SK-N-MC (cell line): ENCODE data around the gene PCNT.
"Not testable (repeated sequence)": the region's sequence is repeated elsewhere in the genome, so short reads cannot be mapped to it uniquely, and the experiment has no call there.

Experiments
- DNase-seq: peaks from one replicate; pipeline ENCODE4 v3.0.0-alpha.2; 2011; ENCODE audit warnings: low read depth, low spot score
- H3K27ac ChIP-seq: fragments of 200-600 bp; sonication (generic); 2 replicates; pipeline ENCODE4 v1.5.1; 2016; ENCODE audit warnings: mixed run types
- H3K36me3 ChIP-seq: fragments of 200-600 bp; sonication (generic); 2 replicates; pipeline ENCODE4 v1.6.1; 2017; ENCODE audit warnings: antibody characterized with exemption, low read length, mixed read lengths; ENCODE audit not compliant: insufficient read depth
- H3K4me3 ChIP-seq: fragments of 200-600 bp; sonication (generic); 2 replicates; pipeline ENCODE4 v1.5.1; 2016
- H3K9ac ChIP-seq: fragments of 200-600 bp; sonication (generic); 2 replicates; pipeline ENCODE4 v1.8.0; 2017; ENCODE audit warnings: mixed run types, mixed read lengths; ENCODE audit not compliant: insufficient read length
- H3K9me3 ChIP-seq: fragments of 200-600 bp; sonication (generic); 2 replicates; pipeline ENCODE4 v1.6.1; 2017; ENCODE audit warnings: low read depth, mild to moderate bottlenecking, antibody characterized with exemption, low read length, moderate library complexity, mixed read lengths
- EZH2 ChIP-seq: fragments of 200-600 bp; sonication (generic); IDR thresholded peaks from one replicate; pipeline ENCODE4 v1.6.1; 2017; ENCODE audit warnings: antibody characterized with exemption
- FOXP2 ChIP-seq: optimal IDR thresholded peaks from 2 replicates; pipeline ENCODE3; 2011; ENCODE audit warnings: mild to moderate bottlenecking, moderate library complexity; ENCODE audit not compliant: insufficient read depth; ENCODE audit errors: extremely low read length, control extremely low read depth
- POLR2AphosphoS5 ChIP-seq: IDR thresholded peaks from 2 replicates; pipeline ENCODE4 v1.6.1; 2012; ENCODE audit warnings: mild to moderate bottlenecking, low read depth, low read length, borderline replicate concordance

Gene PCNT

GRCh38 chr21:46366091-46366490, 42.1 kb downstream of the PCNT start:
- TF ChIP-seq FOXP2 (no peak), POLR2AphosphoS5 (no peak)
- Histone ChIP-seq H3K27ac (no peak overlapping the region), H3K9me3 (no peaks in the 10 kb centered on the region), H3K4me3 (no peak overlapping the region), H3K36me3 (peaks cover 56% of the 10 kb centered on the region), H3K9ac (no peak overlapping the region)
- DNase-seq: no peak

- H3K36me3 ChIP-seq: peaks cover 54% of the 10 kb centered on the region
- no peaks in the 10 kb centered on the region for H3K9me3 ChIP-seq
- no peak overlapping the region for H3K9ac ChIP-seq
- H3K27ac ChIP-seq: no peak overlapping the region
- H3K4me3 ChIP-seq: no peak overlapping the region
- DNase-seq: no peak
- no peak for TF ChIP-seq POLR2AphosphoS5
These were observed 42.6 kb downstream of the PCNT start for GRCh38 chr21:46366561-46366960.

DNA sequence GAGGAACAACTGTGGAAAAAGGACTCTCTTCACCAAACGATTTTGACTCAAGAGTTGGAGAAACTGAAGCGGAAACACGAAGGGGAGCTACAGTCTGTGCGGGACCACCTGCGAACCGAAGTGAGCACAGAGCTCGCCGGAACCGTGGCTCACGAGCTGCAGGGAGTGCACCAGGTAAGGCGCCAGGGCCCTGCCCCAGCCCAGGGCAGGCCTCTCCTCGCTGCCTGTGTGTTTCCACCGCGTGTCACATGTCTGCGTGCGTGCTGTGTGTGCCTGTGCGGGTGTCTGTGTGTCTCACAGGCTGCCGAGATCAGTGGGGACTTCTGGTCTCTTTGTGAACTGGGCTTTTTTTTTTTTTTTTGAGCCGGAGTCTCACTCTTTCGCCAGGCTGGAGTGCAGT, 43.0 kb downstream of the PCNT start:
- H3K36me3 ChIP-seq: peaks cover 55% of the 10 kb centered on the region
- no peak for DNase-seq
- H3K9ac ChIP-seq: no peak overlapping the region
- H3K9me3 ChIP-seq: no peaks in the 10 kb centered on the region
- no peak overlapping the region for H3K4me3 ChIP-seq
- no peak overlapping the region for H3K27ac ChIP-seq
- no peak for TF ChIP-seq EZH2
- no peak for TF ChIP-seq POLR2AphosphoS5

DNA sequence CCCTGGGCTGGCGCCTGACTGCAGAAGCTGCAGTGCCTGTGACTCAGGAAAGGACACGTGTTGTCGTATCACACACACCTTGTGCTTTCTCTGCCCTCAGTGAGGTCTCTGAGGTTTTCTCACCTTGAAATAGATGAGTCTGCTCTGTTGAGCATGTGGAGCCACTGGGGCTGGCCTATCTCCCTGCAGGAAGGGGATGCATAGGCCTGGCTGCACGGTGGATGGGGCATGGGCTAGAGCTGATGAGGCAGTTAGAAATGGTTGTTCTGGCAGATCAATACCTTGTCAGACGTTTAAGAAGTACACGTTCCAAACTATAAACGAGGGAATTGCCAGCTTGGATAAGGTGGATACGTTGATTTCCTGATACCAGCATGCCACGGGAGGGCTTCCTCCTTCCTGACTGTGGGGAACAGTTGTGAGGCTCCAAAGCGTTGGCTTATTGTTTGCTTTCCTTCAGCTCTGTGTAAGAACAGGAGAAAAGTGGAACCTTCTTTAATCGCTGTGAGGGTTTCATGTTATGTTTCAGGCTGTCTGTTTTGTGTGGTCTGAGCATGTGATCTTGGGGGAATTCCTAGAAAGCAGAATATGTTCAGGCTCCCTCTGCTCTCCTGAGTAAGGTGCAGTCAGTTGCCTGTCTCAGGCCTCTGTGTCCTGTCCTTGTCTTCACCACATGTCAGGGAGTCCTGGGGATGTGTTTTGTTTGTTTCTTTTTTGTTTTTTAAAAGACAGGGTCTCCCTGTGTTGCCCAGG, 44.8 kb downstream of the PCNT start:
- no peak overlapping the region for H3K27ac ChIP-seq

DNA sequence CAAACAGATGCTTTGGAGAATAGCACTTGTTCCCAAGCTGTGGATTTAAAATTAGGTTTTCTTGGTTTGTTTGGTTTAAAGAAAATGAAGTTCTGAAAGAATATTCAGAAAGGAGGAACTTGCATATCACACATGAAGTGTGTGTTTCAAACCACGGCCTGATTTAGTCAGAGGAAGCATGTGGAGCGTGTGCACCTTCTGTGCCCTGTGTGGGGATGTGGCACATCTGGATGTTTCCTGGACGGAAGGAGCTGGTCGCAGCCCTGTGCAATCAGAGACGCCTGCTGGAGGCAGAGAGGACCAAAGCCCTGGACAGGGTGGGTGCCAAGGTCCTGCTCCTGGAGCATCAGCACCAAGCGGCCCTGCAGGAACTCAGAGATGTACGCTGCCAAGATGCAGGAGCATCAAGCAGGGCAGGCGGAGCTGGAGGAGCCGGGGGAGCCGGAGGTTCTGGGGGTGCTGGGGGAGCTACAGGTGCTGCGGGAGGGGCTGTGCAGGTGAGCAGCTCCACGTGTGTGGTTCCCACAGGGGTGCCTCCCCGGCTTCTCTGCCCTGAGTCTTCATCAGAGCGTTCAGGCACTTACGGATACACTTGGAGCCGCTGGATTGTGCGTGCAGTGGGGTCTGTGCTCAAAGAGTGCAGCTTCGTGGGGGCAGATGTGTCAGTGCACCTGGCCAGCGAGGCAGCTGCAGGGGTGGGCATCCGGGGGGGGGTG, 45.7 kb downstream of the PCNT start:
- TF ChIP-seq POLR2AphosphoS5 (no peak), EZH2 (no peak), FOXP2 (no peak)
- Histone ChIP-seq H3K9me3 (no peaks in the 10 kb centered on the region), H3K36me3 (peaks cover 41% of the 10 kb centered on the region; the same call in 1 of the 2 replicates), H3K4me3 (no peak overlapping the region), H3K9ac (no peak overlapping the region), H3K27ac (no peak overlapping the region)
- DNase-seq: no peak

More for the DNA sequence above, 44.8 kb downstream of the PCNT start:
- no peak for DNase-seq
- H3K9me3 ChIP-seq: no peaks in the 10 kb centered on the region
- no peak for TF ChIP-seq POLR2AphosphoS5
- no peak for TF ChIP-seq FOXP2
- TF ChIP-seq EZH2: no peak
- no peak overlapping the region for H3K9ac ChIP-seq
- H3K36me3 ChIP-seq: peaks cover 48% of the 10 kb centered on the region; the same call in 1 of the 2 replicates
- H3K4me3 ChIP-seq: no peak overlapping the region

DNA sequence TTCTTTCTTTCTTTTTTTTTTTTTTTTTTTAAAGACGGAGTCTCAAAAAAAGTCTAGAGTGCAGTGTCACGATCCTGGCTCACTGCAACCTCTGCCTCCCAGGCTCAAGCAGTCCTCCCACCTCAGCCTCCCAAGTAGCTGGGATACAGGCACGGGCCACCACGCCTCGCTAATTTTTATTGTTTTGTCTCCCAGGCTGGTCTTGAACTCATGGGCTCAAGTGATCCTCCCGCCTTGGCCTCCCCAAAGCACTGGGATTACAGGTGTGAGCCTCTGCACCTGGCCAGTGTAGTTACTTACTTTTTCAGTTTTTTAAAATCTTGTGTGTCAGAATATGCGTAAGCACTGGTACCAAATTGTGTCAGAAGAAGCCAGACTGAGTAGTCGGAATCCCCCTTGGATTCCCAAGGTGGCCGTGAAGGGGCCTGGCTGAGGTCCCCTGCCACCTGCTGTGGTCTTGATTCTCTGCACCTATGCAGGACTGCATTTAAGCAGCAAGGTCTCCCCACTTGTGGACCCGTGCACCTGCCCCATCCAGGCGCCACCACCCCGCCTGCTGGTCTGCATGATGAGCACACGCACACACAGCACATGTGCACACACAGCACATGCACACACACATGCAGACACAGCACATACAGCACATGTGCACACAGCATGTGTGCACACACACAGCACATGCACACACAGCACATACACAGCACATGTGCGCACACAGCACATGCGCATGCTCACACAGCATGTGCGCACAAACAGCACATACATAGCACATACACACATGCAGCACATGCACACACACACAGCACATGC, 47.5 kb downstream of the PCNT start:
- H3K9ac ChIP-seq: no peak overlapping the region
- peaks cover 29% of the 10 kb centered on the region; the same call in 1 of the 2 replicates for H3K36me3 ChIP-seq
- no peaks in the 10 kb centered on the region for H3K9me3 ChIP-seq
- no peak for DNase-seq
- no peak overlapping the region for H3K27ac ChIP-seq
- TF ChIP-seq EZH2 (no peak), FOXP2 (no peak), POLR2AphosphoS5 (no peak)
- no peak overlapping the region for H3K4me3 ChIP-seq

DNA sequence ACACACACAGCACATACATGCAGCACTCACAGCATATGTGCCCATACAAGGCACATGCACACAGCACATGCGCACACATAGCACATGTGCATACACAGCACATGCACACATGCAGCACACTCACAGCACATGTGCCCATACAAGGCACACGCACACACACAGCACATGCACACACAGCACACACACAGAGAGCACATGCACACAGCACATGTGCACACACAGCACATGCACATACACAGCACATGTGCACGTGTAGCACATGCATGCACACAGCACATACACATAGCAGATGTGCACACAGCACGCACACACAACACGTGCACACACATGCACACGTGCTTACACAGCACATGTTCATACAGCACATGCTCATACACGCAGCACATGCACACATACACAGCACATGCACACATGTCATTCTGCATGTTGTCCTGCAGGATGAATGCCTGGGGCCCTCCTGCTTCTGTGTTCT, 48.1 kb downstream of the PCNT start:
- H3K4me3 ChIP-seq: no peak overlapping the region
- H3K36me3 ChIP-seq: peaks cover 23% of the 10 kb centered on the region; the same call in 1 of the 2 replicates
- TF ChIP-seq FOXP2 (no peak), EZH2 (no peak), POLR2AphosphoS5 (no peak)
- no peak overlapping the region for H3K9ac ChIP-seq
- H3K27ac ChIP-seq: no peak overlapping the region
- no peak for DNase-seq
- no peaks in the 10 kb centered on the region for H3K9me3 ChIP-seq

- not testable (repeated sequence) for DNase-seq, H3K4me3 ChIP-seq, H3K27ac ChIP-seq, H3K9ac ChIP-seq, H3K9me3 ChIP-seq
- peaks cover 15% of the 10 kb centered on the region; the same call in 1 of the 2 replicates for H3K36me3 ChIP-seq
These were observed 49.0 kb downstream of the PCNT start for GRCh38 chr21:46372947-46373346.
